Activated CD4-positive, CD25-positive, alpha-beta regulatory T cell treated with anti-CD3 and anti-CD28 coated beads, Interleukin-2, amount 50 U/mL, for 16 hours (primary cell): ENCODE data around the gene SCP2.

Experiments used
- DNase-seq: peaks from one replicate; pipeline ENCODE4 v3.0.0-alpha.2; 2020; ENCODE audit warnings: low read depth, low spot score

The SCP2 gene

GRCh38 chr1:53080769-53081168 lies 153.7 kb downstream of the SCP2 start:
- DNase-seq = no peak

GRCh38 chr1:53081384-53082066 lies 154.4 kb downstream of the SCP2 start:
- DNase-seq = no peak

- DNase-seq = no peak
Observed at GRCh38 chr1:53082826-53083455, 155.9 kb downstream of the SCP2 start.

GRCh38 chr1:53083636-53084588 lies 156.8 kb downstream of the SCP2 start:
- DNase-seq = no peak

GRCh38 chr1:53084589-53084971 lies 157.5 kb downstream of the SCP2 start:
- DNase-seq = no peak

- DNase-seq = no peak
Observed at GRCh38 chr1:53085405-53085804, 158.3 kb downstream of the SCP2 start.

GRCh38 chr1:53086491-53087070 lies 159.5 kb downstream of the SCP2 start:
- DNase-seq = no peak

- DNase-seq = no peak
Observed at GRCh38 chr1:53087332-53088285, 160.5 kb downstream of the SCP2 start.

GRCh38 chr1:53088616-53089300 lies 161.7 kb downstream of the SCP2 start:
- no peak for DNase-seq

- DNase-seq = no peak
Observed at GRCh38 chr1:53089478-53090226, 162.6 kb downstream of the SCP2 start.

- no peak for DNase-seq
Observed at GRCh38 chr1:53090227-53091147, 163.4 kb downstream of the SCP2 start.

- DNase-seq = no peak
Observed at GRCh38 chr1:53091841-53092645, 165.0 kb downstream of the SCP2 start.

- DNase-seq = no peak
Observed at GRCh38 chr1:53092659-53093450, 165.8 kb downstream of the SCP2 start.

GRCh38 chr1:53093451-53093754 lies 166.3 kb downstream of the SCP2 start:
- no peak for DNase-seq

GRCh38 chr1:53093778-53094532 lies 166.9 kb downstream of the SCP2 start:
- DNase-seq = no peak

- DNase-seq = no peak
Observed at GRCh38 chr1:53094533-53094919, 167.4 kb downstream of the SCP2 start.
